ENCODE data around the gene C2CD3. TPM values are rescaled to one million over a fixed set of nuclear protein-coding genes. Genes with fewer than 3 reads are reported as not detected.

The C2CD3 gene
- total and polyA plus RNA-seq, 9 of the 15 experiments (the other 6 are each of a cell fraction or from before 2014, with no cell fraction given), result 4.4 to 20.2 (median 15.4) TPM

DNA sequence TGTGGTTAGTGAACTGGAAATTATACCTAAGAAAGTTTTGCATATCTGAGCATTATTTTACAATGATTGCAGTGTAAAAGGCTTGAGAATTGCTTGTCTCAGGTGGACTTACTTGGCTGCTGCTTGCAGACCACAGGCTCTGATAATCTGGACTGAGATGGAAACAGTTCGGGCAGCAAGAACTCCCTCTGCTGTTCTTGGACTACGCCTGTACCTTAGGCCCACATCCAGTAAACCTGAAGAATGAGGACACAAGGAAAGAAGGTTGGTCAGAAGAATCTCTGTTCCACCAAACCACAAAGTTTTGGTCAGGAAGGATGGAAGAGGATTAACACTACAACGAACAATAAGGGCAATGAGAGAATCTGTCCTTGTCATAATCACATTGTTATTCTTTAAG is 80.1 kb downstream of the C2CD3 start (continued):
- TF ChIP-seq, protein P1, sequence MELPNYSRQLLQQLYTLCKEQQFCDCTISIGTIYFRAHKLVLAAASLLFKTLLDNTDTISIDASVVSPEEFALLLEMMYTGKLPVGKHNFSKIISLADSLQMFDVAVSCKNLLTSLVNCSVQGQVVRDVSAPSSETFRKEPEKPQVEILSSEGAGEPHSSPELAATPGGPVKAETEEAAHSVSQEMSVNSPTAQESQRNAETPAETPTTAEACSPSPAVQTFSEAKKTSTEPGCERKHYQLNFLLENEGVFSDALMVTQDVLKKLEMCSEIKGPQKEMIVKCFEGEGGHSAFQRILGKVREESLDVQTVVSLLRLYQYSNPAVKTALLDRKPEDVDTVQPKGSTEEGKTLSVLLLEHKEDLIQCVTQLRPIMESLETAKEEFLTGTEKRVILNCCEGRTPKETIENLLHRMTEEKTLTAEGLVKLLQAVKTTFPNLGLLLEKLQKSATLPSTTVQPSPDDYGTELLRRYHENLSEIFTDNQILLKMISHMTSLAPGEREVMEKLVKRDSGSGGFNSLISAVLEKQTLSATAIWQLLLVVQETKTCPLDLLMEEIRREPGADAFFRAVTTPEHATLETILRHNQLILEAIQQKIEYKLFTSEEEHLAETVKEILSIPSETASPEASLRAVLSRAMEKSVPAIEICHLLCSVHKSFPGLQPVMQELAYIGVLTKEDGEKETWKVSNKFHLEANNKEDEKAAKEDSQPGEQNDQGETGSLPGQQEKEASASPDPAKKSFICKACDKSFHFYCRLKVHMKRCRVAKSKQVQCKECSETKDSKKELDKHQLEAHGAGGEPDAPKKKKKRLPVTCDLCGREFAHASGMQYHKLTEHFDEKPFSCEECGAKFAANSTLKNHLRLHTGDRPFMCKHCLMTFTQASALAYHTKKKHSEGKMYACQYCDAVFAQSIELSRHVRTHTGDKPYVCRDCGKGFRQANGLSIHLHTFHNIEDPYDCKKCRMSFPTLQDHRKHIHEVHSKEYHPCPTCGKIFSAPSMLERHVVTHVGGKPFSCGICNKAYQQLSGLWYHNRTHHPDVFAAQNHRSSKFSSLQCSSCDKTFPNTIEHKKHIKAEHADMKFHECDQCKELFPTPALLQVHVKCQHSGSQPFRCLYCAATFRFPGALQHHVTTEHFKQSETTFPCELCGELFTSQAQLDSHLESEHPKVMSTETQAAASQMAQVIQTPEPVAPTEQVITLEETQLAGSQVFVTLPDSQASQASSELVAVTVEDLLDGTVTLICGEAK (IDR thresholded peaks at IDR 0.05), result no peak
- TF ChIP-seq, protein P1 (CRISPR knock-in tag; IDR thresholded peaks at IDR 0.05), result no peak
- TF ChIP-seq SMC3 (conservative IDR thresholded peaks at IDR 0.05; ENCODE audit: insufficient read depth, low read depth, low read length) (0 out of 2 replicates have a peak, but pooled peaks have one; percentile 29), ARID2 (IDR thresholded peaks at IDR 0.05) (peak; percentile 61; the same call in 1 of the 2 replicates), ZNF239 (CRISPR knock-in tag; IDR thresholded peaks at IDR 0.05) (no peak), ZNF561 (CRISPR knock-in tag; conservative IDR thresholded peaks at IDR 0.05) (no peak), NFATC3 (IDR thresholded peaks at IDR 0.05) (no peak), BRCA1 (IDR thresholded peaks at IDR 0.05) (no peak), BRCA1 (CRISPR knock-in tag; IDR thresholded peaks at IDR 0.05) (no peak), SIRT6 (IDR thresholded peaks at IDR 0.05; ENCODE audit: low read depth, low read length) (no peak), ESRRA (IDR thresholded peaks at IDR 0.05; ENCODE audit: borderline replicate concordance, low read depth) (peak; percentile 34; the same call in 1 of the 2 replicates), SMAD2 (IDR thresholded peaks at IDR 0.05; ENCODE audit: low read depth, low read length) (no peak), TCF7L2 (IDR thresholded peaks at IDR 0.05; ENCODE audit: low read depth, low read length) (no peak), PHF21A (IDR thresholded peaks at IDR 0.05; ENCODE audit: borderline replicate concordance, low read depth) (no peak), PHTF2 (CRISPR knock-in tag; IDR thresholded peaks at IDR 0.05) (no peak), GTF2A2 (tag; IDR thresholded peaks at IDR 0.05) (no peak)
- TF ChIP-seq, protein P2, sequence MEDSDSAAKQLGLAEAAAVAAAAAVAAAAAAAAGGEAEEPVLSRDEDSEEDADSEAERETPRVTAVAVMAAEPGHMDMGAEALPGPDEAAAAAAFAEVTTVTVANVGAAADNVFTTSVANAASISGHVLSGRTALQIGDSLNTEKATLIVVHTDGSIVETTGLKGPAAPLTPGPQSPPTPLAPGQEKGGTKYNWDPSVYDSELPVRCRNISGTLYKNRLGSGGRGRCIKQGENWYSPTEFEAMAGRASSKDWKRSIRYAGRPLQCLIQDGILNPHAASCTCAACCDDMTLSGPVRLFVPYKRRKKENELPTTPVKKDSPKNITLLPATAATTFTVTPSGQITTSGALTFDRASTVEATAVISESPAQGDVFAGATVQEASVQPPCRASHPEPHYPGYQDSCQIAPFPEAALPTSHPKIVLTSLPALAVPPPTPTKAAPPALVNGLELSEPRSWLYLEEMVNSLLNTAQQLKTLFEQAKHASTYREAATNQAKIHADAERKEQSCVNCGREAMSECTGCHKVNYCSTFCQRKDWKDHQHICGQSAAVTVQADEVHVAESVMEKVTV (CRISPR knock-in tag; IDR thresholded peaks at IDR 0.05), result peak; percentile 70; the same call in 1 of the 2 replicates
- TF ChIP-seq, protein P3, sequence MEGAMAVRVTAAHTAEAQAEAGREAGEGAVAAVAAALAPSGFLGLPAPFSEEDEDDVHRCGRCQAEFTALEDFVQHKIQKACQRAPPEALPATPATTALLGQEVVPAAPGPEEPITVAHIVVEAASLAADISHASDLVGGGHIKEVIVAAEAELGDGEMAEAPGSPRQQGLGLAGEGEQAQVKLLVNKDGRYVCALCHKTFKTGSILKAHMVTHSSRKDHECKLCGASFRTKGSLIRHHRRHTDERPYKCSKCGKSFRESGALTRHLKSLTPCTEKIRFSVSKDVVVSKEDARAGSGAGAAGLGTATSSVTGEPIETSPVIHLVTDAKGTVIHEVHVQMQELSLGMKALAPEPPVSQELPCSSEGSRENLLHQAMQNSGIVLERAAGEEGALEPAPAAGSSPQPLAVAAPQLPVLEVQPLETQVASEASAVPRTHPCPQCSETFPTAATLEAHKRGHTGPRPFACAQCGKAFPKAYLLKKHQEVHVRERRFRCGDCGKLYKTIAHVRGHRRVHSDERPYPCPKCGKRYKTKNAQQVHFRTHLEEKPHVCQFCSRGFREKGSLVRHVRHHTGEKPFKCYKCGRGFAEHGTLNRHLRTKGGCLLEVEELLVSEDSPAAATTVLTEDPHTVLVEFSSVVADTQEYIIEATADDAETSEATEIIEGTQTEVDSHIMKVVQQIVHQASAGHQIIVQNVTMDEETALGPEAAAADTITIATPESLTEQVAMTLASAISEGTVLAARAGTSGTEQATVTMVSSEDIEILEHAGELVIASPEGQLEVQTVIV (CRISPR knock-in tag; IDR thresholded peaks at IDR 0.05; ENCODE audit: borderline replicate concordance), result no peak
